ENCODE data around the gene HDAC10. TPM values are rescaled to one million over a fixed set of nuclear protein-coding genes. Genes with fewer than 3 reads are reported as not detected.
A peak's percentile ranks its signal among the peaks of the same experiment; 100 is the strongest.

The HDAC10 gene
- total RNA-seq, 1 experiment from 2014 or later, result 52.9 TPM

GRCh38 chr22:50253046-50253915 is 2.2 kb upstream of the HDAC10 start:
- BruUV-seq (replicated peaks), result no TSS peak
- Mint-ChIP-seq H3K36me3 (ENCODE audit: insufficient read depth, unreplicated experiment) (peaks cover 37% of the 10 kb centered on the region), H3K27ac (ENCODE audit: unreplicated experiment) (no peak overlapping the region), H3K9me3 (ENCODE audit: low read depth, unreplicated experiment) (no peaks in the 10 kb centered on the region), H3K4me3 (ENCODE audit: low read depth, unreplicated experiment) (no peak overlapping the region), H3K4me1 (ENCODE audit: low read depth, unreplicated experiment) (no peaks in the 10 kb centered on the region), H3K27me3 (ENCODE audit: unreplicated experiment) (no peaks in the 10 kb centered on the region)
- DNase-seq, result no peak
- no peak for TF ChIP-seq CTCF (IDR thresholded peaks at IDR 0.05; ENCODE audit: unreplicated experiment)
- intact Hi-C loops (cut with micrococcal nuclease; ENCODE audit: unreplicated experiment), result loop anchor here (2.0 kb wide), 1 partner anchor 90 kb away; the partner anchor contains the start of gene PPP6R2
- CTCF ChIA-PET, result interaction anchor here (0.5 to 1.3 kb wide), 6 partner anchors 12 to 127 kb away, joined by 3 to 8 read pairs (median 3); no protein-coding TSS in a partner anchor

- Mint-ChIP-seq H3K9me3 (ENCODE audit: low read depth, unreplicated experiment) (no peaks in the 10 kb centered on the region), H3K27ac (ENCODE audit: unreplicated experiment) (no peak overlapping the region), H3K36me3 (ENCODE audit: insufficient read depth, unreplicated experiment) (peaks cover 46% of the 10 kb centered on the region), H3K4me1 (ENCODE audit: low read depth, unreplicated experiment) (no peaks in the 10 kb centered on the region), H3K27me3 (ENCODE audit: unreplicated experiment) (no peaks in the 10 kb centered on the region), H3K4me3 (ENCODE audit: low read depth, unreplicated experiment) (peak overlapping the region; percentile 70)
- peak; percentile 78 for TF ChIP-seq CTCF (IDR thresholded peaks at IDR 0.05; ENCODE audit: unreplicated experiment)
- CTCF ChIA-PET, result interaction anchor here (0.5 to 1.9 kb wide), 10 partner anchors 11 to 128 kb away, joined by 3 to 8 read pairs (median 3); no protein-coding TSS in a partner anchor
- no TSS peak for BruUV-seq (replicated peaks)
- DNase-seq, result peak; percentile 87
- intact Hi-C loops (cut with micrococcal nuclease; ENCODE audit: unreplicated experiment), result loop anchor here (2.0 kb wide), 1 partner anchor 90 kb away; the partner anchor contains the start of gene PPP6R2
Observed at GRCh38 chr22:50252082-50253045, 1.3 kb upstream of the HDAC10 start.

GRCh38 chr22:50251477-50252081 is 514 bp upstream of the HDAC10 start:
- no peaks in the 10 kb centered on the region for H3K9me3 Mint-ChIP-seq (ENCODE audit: low read depth, unreplicated experiment)
- H3K27ac Mint-ChIP-seq (ENCODE audit: unreplicated experiment), result no peak overlapping the region
- H3K4me3 Mint-ChIP-seq (ENCODE audit: low read depth, unreplicated experiment), result peak overlapping the region; percentile 70

More at GRCh38 chr22:50251477-50252081, 514 bp upstream of the HDAC10 start:
- Mint-ChIP-seq H3K4me1 (ENCODE audit: low read depth, unreplicated experiment) (no peaks in the 10 kb centered on the region), H3K36me3 (ENCODE audit: insufficient read depth, unreplicated experiment) (peaks cover 54% of the 10 kb centered on the region), H3K27me3 (ENCODE audit: unreplicated experiment) (no peaks in the 10 kb centered on the region)
- intact Hi-C loops (cut with micrococcal nuclease; ENCODE audit: unreplicated experiment), result loop anchor here (2.0 kb wide), 1 partner anchor 91 kb away; the partner anchor contains the start of gene PPP6R2
- no peak for TF ChIP-seq CTCF (IDR thresholded peaks at IDR 0.05; ENCODE audit: unreplicated experiment)
- BruUV-seq (replicated peaks), result no TSS peak
- DNase-seq, result no peak
- CTCF ChIA-PET, result interaction anchor here (0.5 to 1.9 kb wide), 6 partner anchors 11 to 410 kb away, joined by 3 to 9 read pairs (median 4); no protein-coding TSS in a partner anchor
